PC-9 (cell line): ENCODE measurements around the gene ADSL. TPM values are rescaled to one million over a fixed set of nuclear protein-coding genes. Genes with fewer than 3 reads are reported as not detected.

ENCODE experiments used
- BruUV-seq: library from RNA; stranded (reverse); fragments of 400-500 nt; replicated peaks from 2 replicates; lab custom pipeline; 2021; lab: Mats Ljungman, UMichigan
- CTCF ChIA-PET: fragments of 300-600 bp; sonication (Branson Sonifier 250); formaldehyde crosslinking; loops from one replicate; lab custom pipeline; 2022; ENCODE audit warnings: antibody characterized with exemption; lab: Charles Lee
- POLR2A ChIA-PET: fragments of 300-600 bp; sonication (Branson Sonifier 250); formaldehyde crosslinking; loops from one replicate; lab custom pipeline; 2022; ENCODE audit warnings: antibody characterized with exemption; ENCODE audit not compliant: unreplicated experiment; lab: Charles Lee
- DNase-seq, 2 experiments: peaks; one replicate each; pipeline versions ENCODE4 v3.0.0 to v3.0.0-alpha.2; 2015 to 2022; ENCODE audit warnings: mixed read lengths in 1 of 2
- H2AFZ ChIP-seq: fragments of 200-600 bp; sonication (generic); 2 replicates; pipeline ENCODE4 v1.8.1; 2017; ENCODE audit warnings: antibody characterized with exemption
- H3F3A ChIP-seq: fragments of 200-600 bp; sonication (generic); 2 replicates; pipeline ENCODE4 v1.8.1; 2017; ENCODE audit warnings: antibody characterized with exemption, mild to moderate bottlenecking, low read depth; ENCODE audit not compliant: insufficient read depth
- H3K27ac ChIP-seq: fragments of 200-600 bp; sonication (generic); 2 replicates; pipeline ENCODE4 v1.6.1; 2016; ENCODE audit warnings: mixed run types
- H3K27me3 ChIP-seq: fragments of 200-600 bp; sonication (generic); 2 replicates; pipeline ENCODE4 v1.6.1; 2016; ENCODE audit warnings: low read depth, mixed run types; ENCODE audit not compliant: insufficient read depth
- H3K36me3 ChIP-seq: fragments of 200-600 bp; sonication (generic); 2 replicates; pipeline ENCODE4 v1.6.1; 2016; ENCODE audit warnings: low read depth, mixed run types
- H3K4me1 ChIP-seq: fragments of 200-600 bp; sonication (generic); replicated peaks from 2 replicates; pipeline ENCODE4 v1.6.1; 2016; ENCODE audit warnings: mixed run types; ENCODE audit not compliant: insufficient read depth
- H3K4me2 ChIP-seq: fragments of 200-600 bp; sonication (generic); 2 replicates; pipeline ENCODE4 v1.6.1; 2017; ENCODE audit warnings: mixed run types
- H3K4me3 ChIP-seq: fragments of 200-600 bp; sonication (generic); 2 replicates; pipeline ENCODE4 v1.6.1; 2016; ENCODE audit warnings: mixed run types
- H3K79me2 ChIP-seq: fragments of 200-600 bp; sonication (generic); 2 replicates; pipeline ENCODE4 v1.6.1; 2017; ENCODE audit warnings: low read depth, mixed run types
- H3K9me2 ChIP-seq: fragments of 200-600 bp; sonication (generic); 2 replicates; pipeline ENCODE4 v1.8.1; 2017; ENCODE audit warnings: mild to moderate bottlenecking; ENCODE audit not compliant: insufficient read depth
- H3K9me3 ChIP-seq: fragments of 200-600 bp; sonication (generic); 2 replicates; pipeline ENCODE4 v1.8.1; 2016; ENCODE audit warnings: low read depth; ENCODE audit not compliant: insufficient read depth
- H4K20me1 ChIP-seq: fragments of 200-600 bp; sonication (generic); 2 replicates; pipeline ENCODE4 v1.8.1; 2017; ENCODE audit not compliant: insufficient read depth
- EZH2 ChIP-seq: fragments of 200-600 bp; sonication (generic); IDR thresholded peaks from 2 replicates; pipeline ENCODE4 v1.8.0; 2017; ENCODE audit warnings: antibody characterized with exemption, low read depth
- intact Hi-C: fragments of 100-400 bp; cut with micrococcal nuclease; formaldehyde crosslinking; loops from one replicate; pipeline ENCODE4 v1.10.0; 2022; ENCODE audit not compliant: unreplicated experiment
- total RNA-seq: library from RNA; stranded (reverse); gene quantifications from 2 replicates; pipeline ENCODE4 v1.2.3, GENCODE V29; 2021
- TF ChIP-seq, protein P1 (sequence below): fragments of 200-600 bp; sonication (generic); conservative IDR thresholded peaks from 2 replicates; pipeline ENCODE4 v1.6.1; 2017; ENCODE audit warnings: mixed run types, antibody characterized with exemption, mild to moderate bottlenecking, moderate library complexity

Gene ADSL
- total RNA-seq, 1 experiment from 2014 or later = 56.2 TPM

DNA sequence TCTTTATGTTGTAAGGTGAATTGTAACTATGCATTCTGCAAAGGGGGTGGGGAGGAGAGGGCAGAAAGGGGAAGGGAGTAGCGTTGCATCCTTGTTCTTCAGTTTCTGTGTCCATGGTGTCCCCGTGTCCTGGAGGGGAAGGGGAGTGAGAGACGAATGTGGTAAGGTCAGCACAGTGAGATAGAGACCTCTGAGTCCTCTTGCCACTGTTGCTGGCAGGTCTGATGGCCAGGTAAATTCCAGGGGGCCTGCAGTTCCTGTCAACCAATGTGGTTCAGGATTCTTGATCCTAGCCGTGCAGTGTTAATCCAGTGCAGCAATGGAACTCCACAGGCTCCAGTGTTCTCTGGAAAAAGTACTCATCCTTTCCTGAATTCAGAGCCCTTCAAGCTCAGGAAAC, 14.6 kb upstream of the ADSL start:
- BruUV-seq = no TSS peak
- Histone ChIP-seq H3K9me2 (no peaks in the 10 kb centered on the region), H3K36me3 (no peaks in the 10 kb centered on the region), H3K79me2 (no peaks in the 10 kb centered on the region), H3K4me2 (no peak overlapping the region), H3K27ac (no peak overlapping the region), H2AFZ (no peak overlapping the region), H3K27me3 (no peaks in the 10 kb centered on the region), H3F3A (no peaks in the 10 kb centered on the region; the same call in 1 of the 2 replicates), H3K4me1 (no peaks in the 10 kb centered on the region), H3K9me3 (no peaks in the 10 kb centered on the region), H4K20me1 (0 out of 2 replicates have a peak, but pooled peaks cover 6% of the 10 kb centered on the region), H3K4me3 (no peak overlapping the region)
- POLR2A ChIA-PET = no interaction called here
- intact Hi-C loops = no loop called here
- TF ChIP-seq, protein P1, sequence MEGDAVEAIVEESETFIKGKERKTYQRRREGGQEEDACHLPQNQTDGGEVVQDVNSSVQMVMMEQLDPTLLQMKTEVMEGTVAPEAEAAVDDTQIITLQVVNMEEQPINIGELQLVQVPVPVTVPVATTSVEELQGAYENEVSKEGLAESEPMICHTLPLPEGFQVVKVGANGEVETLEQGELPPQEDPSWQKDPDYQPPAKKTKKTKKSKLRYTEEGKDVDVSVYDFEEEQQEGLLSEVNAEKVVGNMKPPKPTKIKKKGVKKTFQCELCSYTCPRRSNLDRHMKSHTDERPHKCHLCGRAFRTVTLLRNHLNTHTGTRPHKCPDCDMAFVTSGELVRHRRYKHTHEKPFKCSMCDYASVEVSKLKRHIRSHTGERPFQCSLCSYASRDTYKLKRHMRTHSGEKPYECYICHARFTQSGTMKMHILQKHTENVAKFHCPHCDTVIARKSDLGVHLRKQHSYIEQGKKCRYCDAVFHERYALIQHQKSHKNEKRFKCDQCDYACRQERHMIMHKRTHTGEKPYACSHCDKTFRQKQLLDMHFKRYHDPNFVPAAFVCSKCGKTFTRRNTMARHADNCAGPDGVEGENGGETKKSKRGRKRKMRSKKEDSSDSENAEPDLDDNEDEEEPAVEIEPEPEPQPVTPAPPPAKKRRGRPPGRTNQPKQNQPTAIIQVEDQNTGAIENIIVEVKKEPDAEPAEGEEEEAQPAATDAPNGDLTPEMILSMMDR = no peak
- no peak for TF ChIP-seq EZH2
- DNase-seq = no peak
- CTCF ChIA-PET = no interaction called here

DNA sequence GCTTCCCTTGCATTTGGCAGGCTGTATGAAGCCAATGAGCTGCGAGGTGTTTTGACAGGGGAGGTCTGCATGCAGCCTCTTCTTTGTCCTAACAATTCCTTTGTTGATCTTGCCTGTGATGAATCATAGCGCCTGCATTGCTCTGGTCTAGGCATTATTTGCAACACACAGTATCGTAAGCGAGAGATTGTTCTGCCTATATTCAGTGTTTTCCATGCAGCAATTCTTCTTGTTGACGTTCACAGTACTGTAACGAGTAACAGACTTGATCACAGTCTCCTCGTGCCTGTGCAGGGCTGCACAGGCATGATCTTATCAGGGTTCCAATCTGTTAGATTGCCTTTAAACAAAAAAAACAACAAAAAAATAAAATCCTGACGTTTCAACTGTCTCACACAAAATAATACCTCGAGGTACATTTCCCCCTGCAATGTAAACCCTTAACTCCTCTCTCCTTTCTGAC, 13.9 kb upstream of the ADSL start:
- H3F3A ChIP-seq = no peaks in the 10 kb centered on the region; the same call in 1 of the 2 replicates

DNA sequence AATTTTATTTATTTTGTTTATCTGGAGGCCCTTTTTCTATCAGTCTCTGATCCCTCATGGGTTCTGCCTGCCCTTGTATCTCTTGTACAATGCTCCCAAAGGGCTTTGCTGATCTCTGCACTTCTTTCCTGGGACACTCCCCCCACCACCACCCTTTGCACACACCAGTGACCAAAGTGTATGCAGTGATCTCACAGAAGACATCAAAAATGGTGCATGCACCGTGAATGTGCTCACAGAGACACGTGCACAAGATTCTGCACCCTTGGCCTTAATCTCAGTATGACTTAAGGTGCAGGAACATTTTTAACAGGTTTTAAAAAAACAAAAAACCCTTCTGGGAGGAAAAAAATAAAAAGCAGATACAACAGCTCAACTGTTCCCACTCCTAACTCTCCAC, 12.2 kb upstream of the ADSL start:
- Histone ChIP-seq H3K9me3 (no peaks in the 10 kb centered on the region), H3K4me1 (no peaks in the 10 kb centered on the region), H3K27me3 (no peaks in the 10 kb centered on the region), H2AFZ (no peak overlapping the region), H3K27ac (no peak overlapping the region), H3F3A (no peaks in the 10 kb centered on the region; the same call in 1 of the 2 replicates), H3K4me2 (no peak overlapping the region), H3K4me3 (no peak overlapping the region), H4K20me1 (0 out of 2 replicates have a peak, but pooled peaks cover 6% of the 10 kb centered on the region), H3K79me2 (no peaks in the 10 kb centered on the region), H3K9me2 (no peaks in the 10 kb centered on the region), H3K36me3 (no peaks in the 10 kb centered on the region)
- TF ChIP-seq EZH2 = no peak
- TF ChIP-seq, protein P1 = no peak
- no peak for DNase-seq
- BruUV-seq = no TSS peak
- CTCF ChIA-PET = no interaction called here
- intact Hi-C loops = no loop called here
- POLR2A ChIA-PET = no interaction called here

More for the DNA sequence above, 13.9 kb upstream of the ADSL start:
- no peaks in the 10 kb centered on the region for H3K79me2 ChIP-seq
- no peaks in the 10 kb centered on the region for H3K9me2 ChIP-seq
- no peaks in the 10 kb centered on the region for H3K36me3 ChIP-seq
- no peaks in the 10 kb centered on the region for H3K27me3 ChIP-seq
- no peak for TF ChIP-seq EZH2
- TF ChIP-seq, protein P1 = no peak
- no TSS peak for BruUV-seq
- no peak for DNase-seq
- no peak overlapping the region for H3K4me2 ChIP-seq
- H3K27ac ChIP-seq = no peak overlapping the region
- H2AFZ ChIP-seq = no peak overlapping the region
- H3K4me3 ChIP-seq = no peak overlapping the region
- intact Hi-C loops = no loop called here
- H3K9me3 ChIP-seq = no peaks in the 10 kb centered on the region
- 0 out of 2 replicates have a peak, but pooled peaks cover 6% of the 10 kb centered on the region for H4K20me1 ChIP-seq
- ChIA-PET CTCF (no interaction called here), POLR2A (no interaction called here)
- no peaks in the 10 kb centered on the region for H3K4me1 ChIP-seq
